Osteocyte (in vitro differentiated cells): ENCODE data around the gene NCAM2. TPM values are rescaled to one million over a fixed set of nuclear protein-coding genes. Genes with fewer than 3 reads are reported as not detected.
A peak's percentile ranks its signal among the peaks of the same experiment; 100 is the strongest.

Experiments used
- DNase-seq: peaks from one replicate; pipeline ENCODE4 v3.0.0; 2021; ENCODE audit warnings: mixed read lengths; ENCODE audit not compliant: unreplicated experiment; ENCODE audit errors: extremely low spot score
- H3K27ac Mint-ChIP-seq: one replicate; pipeline ENCODE4 v1.8.0; 2021; ENCODE audit warnings: mild to moderate bottlenecking, mixed read lengths; ENCODE audit not compliant: unreplicated experiment
- H3K27me3 Mint-ChIP-seq: one replicate; pipeline ENCODE4 v1.8.0; 2021; ENCODE audit warnings: mixed read lengths; ENCODE audit not compliant: unreplicated experiment
- H3K36me3 Mint-ChIP-seq: one replicate; pipeline ENCODE4 v1.8.0; 2021; ENCODE audit warnings: mixed read lengths; ENCODE audit not compliant: unreplicated experiment
- H3K4me1 Mint-ChIP-seq: one replicate; pipeline ENCODE4 v1.8.0; 2021; ENCODE audit warnings: mixed read lengths; ENCODE audit not compliant: unreplicated experiment
- H3K4me3 Mint-ChIP-seq: one replicate; pipeline ENCODE4 v1.8.0; 2021; ENCODE audit warnings: mild to moderate bottlenecking, moderate library complexity, mixed read lengths; ENCODE audit not compliant: unreplicated experiment
- H3K9me3 Mint-ChIP-seq: one replicate; pipeline ENCODE4 v1.8.0; 2021; ENCODE audit warnings: mixed read lengths; ENCODE audit not compliant: unreplicated experiment
- total RNA-seq: library from RNA; stranded (reverse); gene quantifications from 2 replicates; pipeline ENCODE4 v1.2.1, GENCODE V29; 2021
- TF ChIP-seq, protein P1 (sequence below): fragments of 200-600 bp; sonication (generic); IDR thresholded peaks from 2 replicates; pipeline ENCODE4 v1.5.0; 2021; ENCODE audit warnings: antibody characterized with exemption, mild to moderate bottlenecking, moderate library complexity

Gene NCAM2
- total RNA-seq, 1 donor from 2014 or later = 121 TPM

- Mint-ChIP-seq H3K9me3 (no peaks in the 10 kb centered on the region), H3K27ac (no peak overlapping the region), H3K36me3 (peaks cover 8% of the 10 kb centered on the region), H3K27me3 (no peaks in the 10 kb centered on the region), H3K4me3 (no peak overlapping the region), H3K4me1 (peaks cover 15% of the 10 kb centered on the region)
- TF ChIP-seq, protein P1, sequence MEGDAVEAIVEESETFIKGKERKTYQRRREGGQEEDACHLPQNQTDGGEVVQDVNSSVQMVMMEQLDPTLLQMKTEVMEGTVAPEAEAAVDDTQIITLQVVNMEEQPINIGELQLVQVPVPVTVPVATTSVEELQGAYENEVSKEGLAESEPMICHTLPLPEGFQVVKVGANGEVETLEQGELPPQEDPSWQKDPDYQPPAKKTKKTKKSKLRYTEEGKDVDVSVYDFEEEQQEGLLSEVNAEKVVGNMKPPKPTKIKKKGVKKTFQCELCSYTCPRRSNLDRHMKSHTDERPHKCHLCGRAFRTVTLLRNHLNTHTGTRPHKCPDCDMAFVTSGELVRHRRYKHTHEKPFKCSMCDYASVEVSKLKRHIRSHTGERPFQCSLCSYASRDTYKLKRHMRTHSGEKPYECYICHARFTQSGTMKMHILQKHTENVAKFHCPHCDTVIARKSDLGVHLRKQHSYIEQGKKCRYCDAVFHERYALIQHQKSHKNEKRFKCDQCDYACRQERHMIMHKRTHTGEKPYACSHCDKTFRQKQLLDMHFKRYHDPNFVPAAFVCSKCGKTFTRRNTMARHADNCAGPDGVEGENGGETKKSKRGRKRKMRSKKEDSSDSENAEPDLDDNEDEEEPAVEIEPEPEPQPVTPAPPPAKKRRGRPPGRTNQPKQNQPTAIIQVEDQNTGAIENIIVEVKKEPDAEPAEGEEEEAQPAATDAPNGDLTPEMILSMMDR = no peak
- no peak for DNase-seq
Observed at GRCh38 chr21:21412096-21412495, 413.9 kb downstream of the NCAM2 start.

GRCh38 chr21:21415741-21416140 lies 417.5 kb downstream of the NCAM2 start:
- Mint-ChIP-seq H3K9me3 (no peaks in the 10 kb centered on the region), H3K4me3 (no peak overlapping the region), H3K27me3 (no peaks in the 10 kb centered on the region), H3K36me3 (peaks cover 15% of the 10 kb centered on the region), H3K27ac (no peak overlapping the region), H3K4me1 (peaks cover 15% of the 10 kb centered on the region)
- no peak for DNase-seq
- TF ChIP-seq, protein P1 = no peak

DNA sequence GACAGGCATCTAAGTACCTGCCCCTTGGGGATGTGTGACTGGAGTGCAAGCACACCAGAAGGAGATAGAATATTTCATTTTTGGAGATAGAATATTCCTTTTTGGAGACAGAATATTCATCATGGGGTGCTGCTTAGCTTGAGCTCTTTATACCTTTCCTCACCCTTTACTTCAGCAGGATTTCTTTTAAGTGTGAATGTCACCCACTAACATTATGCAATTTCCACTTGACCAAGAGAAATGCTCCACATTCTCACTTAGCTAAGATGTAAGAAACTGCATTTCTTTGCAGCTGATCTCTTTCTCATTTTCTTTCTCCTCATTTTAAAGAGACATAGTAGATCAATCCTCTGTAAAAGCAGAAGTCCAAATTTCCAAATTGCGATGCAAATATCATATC lies 436.7 kb downstream of the NCAM2 start:
- no peaks in the 10 kb centered on the region for H3K27me3 Mint-ChIP-seq
- peaks cover 3% of the 10 kb centered on the region for H3K9me3 Mint-ChIP-seq
- no peak for DNase-seq
- TF ChIP-seq, protein P1 = no peak
- peaks cover 17% of the 10 kb centered on the region for H3K4me1 Mint-ChIP-seq
- no peak overlapping the region for H3K4me3 Mint-ChIP-seq
- peaks cover 14% of the 10 kb centered on the region for H3K36me3 Mint-ChIP-seq
- H3K27ac Mint-ChIP-seq = peak overlapping the region; percentile 29

GRCh38 chr21:21436012-21436534 lies 437.9 kb downstream of the NCAM2 start:
- H3K9me3 Mint-ChIP-seq = peaks cover 3% of the 10 kb centered on the region
- DNase-seq = no peak
- peak overlapping the region; percentile 11 for H3K4me3 Mint-ChIP-seq
- H3K27me3 Mint-ChIP-seq = no peaks in the 10 kb centered on the region
- peaks cover 16% of the 10 kb centered on the region for H3K4me1 Mint-ChIP-seq
- TF ChIP-seq, protein P1 = no peak
- H3K36me3 Mint-ChIP-seq = peaks cover 16% of the 10 kb centered on the region
- peak overlapping the region; percentile 29 for H3K27ac Mint-ChIP-seq

DNA sequence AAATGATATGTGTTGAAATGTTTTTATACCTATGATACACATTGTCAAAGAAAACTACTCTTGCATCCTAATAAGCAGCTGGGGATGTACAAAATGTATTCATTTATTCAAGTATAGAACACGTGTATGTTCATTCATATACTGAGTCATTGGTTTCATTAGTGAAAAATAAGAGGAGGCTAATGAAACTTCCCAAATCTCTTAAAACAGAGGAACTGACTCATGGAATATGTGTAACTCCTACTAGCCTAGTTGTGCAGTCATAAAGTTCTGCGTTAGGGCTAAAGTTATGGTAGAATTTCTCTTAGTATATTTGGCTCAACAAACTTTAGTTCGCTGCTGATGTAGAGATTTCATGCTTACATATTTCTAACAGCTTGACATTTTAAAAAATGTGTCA lies 441.6 kb downstream of the NCAM2 start:
- Mint-ChIP-seq H3K4me1 (peaks cover 16% of the 10 kb centered on the region), H3K36me3 (peaks cover 13% of the 10 kb centered on the region), H3K27ac (no peak overlapping the region), H3K27me3 (no peaks in the 10 kb centered on the region), H3K9me3 (peaks cover 14% of the 10 kb centered on the region), H3K4me3 (no peak overlapping the region)
- DNase-seq = no peak
- TF ChIP-seq, protein P1 = no peak
